ENCODE measurements around the gene EHBP1L1.

DNA sequence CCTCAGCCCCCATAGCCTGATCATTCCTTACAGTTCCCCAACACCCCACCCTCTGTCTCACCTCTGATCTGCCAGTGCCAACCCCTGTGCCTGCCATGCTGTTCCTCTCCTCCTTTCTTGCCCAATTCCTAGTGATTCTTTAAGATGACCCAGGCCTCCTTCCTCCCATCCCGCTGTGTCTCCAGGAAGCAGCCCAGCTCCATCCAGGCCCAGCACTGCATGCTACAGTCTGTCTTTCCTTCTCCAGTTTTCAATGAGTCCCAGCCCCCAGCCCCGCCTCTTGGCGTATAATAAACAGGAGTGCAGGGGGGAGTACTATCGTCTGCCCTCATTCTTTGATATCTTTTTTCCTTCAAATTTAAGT lies 30.0 kb upstream of the EHBP1L1 start:
- TF ChIP-seq CTCF (IDR thresholded peaks at IDR 0.05; ENCODE audit: borderline replicate concordance, extremely low read depth, low read length, poor library complexity, severe bottlenecking) = no peak
- TF ChIP-seq EZH2 (IDR thresholded peaks at IDR 0.05; ENCODE audit: borderline replicate concordance, low read depth, low read length, severe bottlenecking) = no peak

Data from DND-41 (cell line).